Epithelial cell of esophagus (primary cell): ENCODE results near the gene CHAC1.

Experiments
- DNase-seq: peaks from one replicate; pipeline ENCODE4 v3.0.0; 2010; ENCODE audit warnings: low read depth
- H3K4me3 ChIP-seq: 2 replicates; pipeline ENCODE4 v1.5.1; 2011; ENCODE audit warnings: mild to moderate bottlenecking, low read length, control low read depth
- TF ChIP-seq, protein P1 (sequence below): IDR thresholded peaks from 2 replicates; pipeline ENCODE4 v1.5.1; 2011; ENCODE audit warnings: low read depth, mild to moderate bottlenecking, low read length, control low read depth, inconsistent platforms; ENCODE audit not compliant: insufficient read depth; ENCODE audit errors: missing control alignments

Gene CHAC1

DNA sequence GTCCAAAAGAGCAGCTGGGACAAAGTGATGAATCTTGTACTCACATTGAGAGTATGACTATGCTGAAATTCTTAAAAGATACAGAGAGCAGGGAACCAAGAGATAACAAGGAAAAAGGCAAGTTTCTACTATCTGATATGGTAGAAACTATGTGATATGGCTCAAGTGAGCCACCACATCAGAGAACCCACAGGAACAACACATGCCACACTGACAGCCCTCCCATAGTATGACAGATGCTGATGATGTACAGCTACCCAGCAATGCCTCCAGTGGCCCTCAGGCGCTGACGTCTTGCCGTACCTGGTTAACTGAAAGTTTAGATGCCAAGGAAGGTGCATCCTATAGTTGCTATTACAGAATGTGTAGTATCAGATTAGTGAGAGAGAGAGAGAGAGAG lies 42.4 kb downstream of the CHAC1 start:
- TF ChIP-seq, protein P1, sequence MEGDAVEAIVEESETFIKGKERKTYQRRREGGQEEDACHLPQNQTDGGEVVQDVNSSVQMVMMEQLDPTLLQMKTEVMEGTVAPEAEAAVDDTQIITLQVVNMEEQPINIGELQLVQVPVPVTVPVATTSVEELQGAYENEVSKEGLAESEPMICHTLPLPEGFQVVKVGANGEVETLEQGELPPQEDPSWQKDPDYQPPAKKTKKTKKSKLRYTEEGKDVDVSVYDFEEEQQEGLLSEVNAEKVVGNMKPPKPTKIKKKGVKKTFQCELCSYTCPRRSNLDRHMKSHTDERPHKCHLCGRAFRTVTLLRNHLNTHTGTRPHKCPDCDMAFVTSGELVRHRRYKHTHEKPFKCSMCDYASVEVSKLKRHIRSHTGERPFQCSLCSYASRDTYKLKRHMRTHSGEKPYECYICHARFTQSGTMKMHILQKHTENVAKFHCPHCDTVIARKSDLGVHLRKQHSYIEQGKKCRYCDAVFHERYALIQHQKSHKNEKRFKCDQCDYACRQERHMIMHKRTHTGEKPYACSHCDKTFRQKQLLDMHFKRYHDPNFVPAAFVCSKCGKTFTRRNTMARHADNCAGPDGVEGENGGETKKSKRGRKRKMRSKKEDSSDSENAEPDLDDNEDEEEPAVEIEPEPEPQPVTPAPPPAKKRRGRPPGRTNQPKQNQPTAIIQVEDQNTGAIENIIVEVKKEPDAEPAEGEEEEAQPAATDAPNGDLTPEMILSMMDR: no peak
- H3K4me3 ChIP-seq: no peak overlapping the region
- no peak for DNase-seq

DNA sequence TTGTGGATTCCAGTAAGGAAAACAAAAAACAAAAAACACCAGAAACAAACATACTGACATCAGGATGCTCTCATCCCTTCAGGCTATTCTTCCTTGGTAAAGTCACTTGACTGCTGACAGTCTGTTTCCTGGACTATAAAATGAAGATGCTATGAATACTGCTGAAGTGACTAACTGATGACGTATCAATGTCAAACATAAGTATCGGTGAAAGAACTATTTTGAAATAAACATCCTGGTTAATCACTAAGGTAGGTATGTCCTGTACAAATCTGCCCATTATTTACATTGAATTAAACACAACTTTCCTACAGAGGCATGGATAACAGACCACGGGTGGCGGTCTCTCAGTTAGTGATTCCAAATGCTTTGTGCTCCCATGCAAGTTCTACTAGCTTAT lies 45.9 kb downstream of the CHAC1 start:
- DNase-seq: peak; percentile 97
- H3K4me3 ChIP-seq: no peak overlapping the region
- TF ChIP-seq, protein P1: no peak

DNA sequence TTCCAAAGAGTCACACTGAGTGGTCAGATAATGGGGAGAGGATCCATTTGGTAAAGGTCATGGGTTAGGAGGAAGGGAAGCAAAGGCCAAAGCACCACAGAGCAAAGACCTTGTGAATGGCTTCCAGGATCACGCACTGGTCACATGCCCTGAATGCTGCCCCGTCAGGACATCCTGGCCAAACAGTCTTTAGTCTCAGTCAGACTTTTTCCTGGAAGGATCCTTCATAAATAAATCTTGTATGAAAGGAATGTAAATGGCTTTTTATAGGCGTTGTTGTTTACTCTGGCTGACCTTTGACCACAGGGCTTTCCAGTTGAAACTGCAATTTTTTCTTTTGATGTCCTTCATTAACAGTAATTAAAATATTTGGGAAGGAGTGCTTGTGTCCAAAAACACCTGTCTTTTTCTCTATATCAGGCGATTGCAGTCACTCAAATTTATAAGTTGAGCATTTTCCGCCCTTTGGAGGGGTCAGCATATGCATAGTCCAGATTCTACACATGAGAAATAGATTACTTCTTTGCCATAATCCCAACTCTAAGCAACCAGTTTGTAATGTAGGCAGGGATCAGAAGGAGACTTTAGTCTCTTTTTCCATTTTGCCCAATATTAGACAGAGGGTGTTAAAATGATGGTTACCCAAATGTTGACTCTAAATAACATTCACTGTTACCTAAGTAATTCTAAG lies 48.4 kb downstream of the CHAC1 start:
- TF ChIP-seq, protein P1: no peak
- no peak for DNase-seq

DNA sequence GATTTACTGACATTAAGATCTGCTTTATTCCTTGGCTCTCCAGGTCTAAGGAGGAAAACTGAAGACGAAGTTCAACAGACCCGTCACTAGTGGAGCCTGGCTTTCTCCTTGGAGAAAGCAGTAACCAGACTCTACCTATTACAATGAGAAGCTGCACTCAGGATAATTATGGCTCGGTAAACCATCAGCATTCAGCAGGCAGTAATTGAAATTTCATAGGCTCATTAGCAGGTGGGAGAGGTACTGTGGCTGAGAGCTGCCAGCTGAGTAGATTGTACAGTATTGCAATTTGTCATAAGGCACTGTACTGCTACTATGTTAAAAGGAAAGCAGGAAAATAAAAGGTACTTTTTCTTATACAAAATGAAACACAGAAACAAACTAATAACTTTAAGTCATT lies 51.2 kb downstream of the CHAC1 start:
- TF ChIP-seq, protein P1: no peak
- DNase-seq: no peak
- no peak overlapping the region for H3K4me3 ChIP-seq

More for the DNA sequence above, 48.4 kb downstream of the CHAC1 start:
- H3K4me3 ChIP-seq: no peak overlapping the region
